Middle frontal gyrus (tissue), 1 donor: ENCODE measurements around the gene HAO2.

Source experiments
- DNase-seq: peaks from one replicate; pipeline ENCODE4 v3.0.0-alpha.2; 2015; ENCODE audit warnings: low spot score; ENCODE audit errors: extremely low spot score

HAO2 gene

GRCh38 chr1:119379117-119379516 is 10.5 kb downstream of the HAO2 start:
- DNase-seq = no peak

- DNase-seq = no peak
Measured at GRCh38 chr1:119380304-119380703, 11.7 kb downstream of the HAO2 start.

- no peak for DNase-seq
Measured at GRCh38 chr1:119380983-119381662, 12.5 kb downstream of the HAO2 start.

GRCh38 chr1:119384591-119384990 is 16.0 kb downstream of the HAO2 start:
- DNase-seq = no peak

GRCh38 chr1:119385650-119386049 is 17.1 kb downstream of the HAO2 start:
- no peak for DNase-seq

- DNase-seq = no peak
Measured at GRCh38 chr1:119387858-119388257, 19.3 kb downstream of the HAO2 start.

- no peak for DNase-seq
Measured at GRCh38 chr1:119388450-119388849, 19.9 kb downstream of the HAO2 start.

- no peak for DNase-seq
Measured at GRCh38 chr1:119390526-119390925, 21.9 kb downstream of the HAO2 start.

- no peak for DNase-seq
Measured at GRCh38 chr1:119391749-119392148, 23.2 kb downstream of the HAO2 start.

- no peak for DNase-seq
Measured at GRCh38 chr1:119394085-119394484, 25.5 kb downstream of the HAO2 start.

- DNase-seq = no peak
Measured at GRCh38 chr1:119396982-119397381, 28.4 kb downstream of the HAO2 start.

- DNase-seq = no peak
Measured at GRCh38 chr1:119397986-119398385, 29.4 kb downstream of the HAO2 start.

- no peak for DNase-seq
Measured at GRCh38 chr1:119404736-119405135, 36.2 kb downstream of the HAO2 start.

GRCh38 chr1:119409731-119410130 is 41.1 kb downstream of the HAO2 start:
- DNase-seq = no peak

- DNase-seq = no peak
Measured at GRCh38 chr1:119410961-119411360, 42.4 kb downstream of the HAO2 start.

GRCh38 chr1:119414950-119415349 is 46.4 kb downstream of the HAO2 start, which contains the start of gene HSD3B2:
Gene HSD3B2, plus strand, starts transcription at chr1:119415150. Its CDS starts 270 bp downstream, at chr1:119415420.
- DNase-seq = no peak

GRCh38 chr1:119416006-119416640 is 47.5 kb downstream of the HAO2 start:
- no peak for DNase-seq

- no peak for DNase-seq
Measured at GRCh38 chr1:119419109-119419508, 50.5 kb downstream of the HAO2 start.

GRCh38 chr1:119420638-119421037 is 52.1 kb downstream of the HAO2 start:
- no peak for DNase-seq

- no peak for DNase-seq
Measured at GRCh38 chr1:119422631-119423030, 54.0 kb downstream of the HAO2 start.

GRCh38 chr1:119428991-119429390 is 60.4 kb downstream of the HAO2 start:
- no peak for DNase-seq

GRCh38 chr1:119429687-119430086 is 61.1 kb downstream of the HAO2 start:
- DNase-seq = no peak

GRCh38 chr1:119430486-119430885 is 61.9 kb downstream of the HAO2 start:
- DNase-seq = no peak
